HCEC 1CT (cell line): Measurements from ENCODE around the gene C8G.

Experiments used
- DNase-seq: peaks from one replicate; pipeline ENCODE4 v3.0.0-alpha.2; 2017

The C8G gene

DNA sequence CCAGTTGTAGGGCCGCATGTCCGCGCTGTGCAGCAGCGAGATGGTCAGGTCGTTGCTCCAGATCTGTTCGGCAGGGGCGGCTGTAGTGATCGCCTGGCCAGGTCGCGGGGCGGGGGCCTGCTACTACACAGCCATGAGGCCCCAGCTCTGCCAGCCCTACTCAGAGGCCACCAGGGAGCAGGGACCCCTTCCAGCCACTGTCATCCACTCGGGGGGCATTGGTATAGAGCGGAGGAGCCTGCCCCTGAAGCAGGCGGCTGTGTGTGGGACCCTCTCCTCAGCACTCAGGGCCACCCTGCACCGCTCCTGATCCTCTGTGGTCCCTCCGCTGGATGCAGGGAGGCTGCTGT lies 2.2 kb upstream of the C8G start:
- DNase-seq, result no peak

DNA sequence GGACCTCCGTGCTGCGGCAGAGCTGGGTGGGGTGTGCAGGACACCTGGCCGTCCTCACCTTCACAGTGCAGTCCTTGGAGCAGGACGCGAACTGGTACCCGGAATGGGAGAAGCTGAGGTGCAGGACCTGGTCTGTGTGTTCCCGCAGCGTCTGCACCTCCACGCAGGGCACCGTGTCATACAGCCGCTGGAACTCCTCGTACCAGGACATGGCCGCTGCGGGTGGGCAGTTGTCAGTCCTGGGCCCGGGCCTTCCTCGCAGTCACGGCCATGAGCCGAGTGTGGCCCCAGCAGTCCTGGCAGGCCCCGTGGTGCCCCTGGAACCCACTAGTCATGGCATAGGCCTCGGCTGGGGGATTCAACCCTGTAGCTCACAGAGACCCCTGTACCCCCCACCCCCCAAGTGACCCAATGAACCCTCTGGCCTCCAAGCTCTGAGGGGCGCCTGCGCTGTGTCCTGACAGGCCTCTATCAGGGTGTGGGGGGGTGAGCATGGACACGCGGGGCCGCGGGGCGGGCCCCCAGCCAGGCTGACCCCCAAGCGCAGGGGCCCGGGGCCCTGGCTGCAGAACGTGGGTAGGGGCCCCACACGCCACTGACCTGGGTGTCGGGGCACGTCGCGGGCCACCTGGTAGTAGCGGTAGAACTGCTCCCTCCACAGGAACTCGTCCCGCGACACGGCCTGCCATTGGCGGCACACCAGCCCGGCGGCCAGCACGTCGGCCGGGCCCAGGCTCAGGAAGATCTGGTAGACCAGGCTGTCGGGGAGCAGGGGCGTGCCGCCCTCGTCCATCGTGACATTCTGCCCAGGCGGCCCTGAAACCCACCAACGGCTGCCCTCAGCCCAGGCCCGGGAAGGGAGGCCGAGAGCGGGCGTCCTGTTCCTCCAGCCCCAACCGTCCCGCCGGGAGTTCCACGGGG lies 1.5 kb upstream of the C8G start:
- no peak for DNase-seq

DNA sequence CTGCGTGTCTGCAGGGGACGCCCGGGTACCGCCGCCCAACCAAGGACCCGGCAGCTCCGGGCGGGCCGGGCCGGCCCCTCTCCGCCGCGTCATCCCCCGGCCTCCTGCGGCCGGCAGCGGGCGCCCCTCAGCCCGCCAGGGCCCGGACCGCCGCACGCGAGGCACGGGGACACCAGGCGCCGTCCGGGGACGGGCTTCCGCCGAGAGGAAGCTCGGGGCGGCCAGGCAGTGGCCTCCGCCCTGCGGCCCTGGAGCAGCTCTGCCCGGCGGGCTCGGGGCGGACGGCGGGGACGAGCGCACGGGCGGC lies 878 bp upstream of the C8G start:
- DNase-seq, result peak; percentile 56

DNA sequence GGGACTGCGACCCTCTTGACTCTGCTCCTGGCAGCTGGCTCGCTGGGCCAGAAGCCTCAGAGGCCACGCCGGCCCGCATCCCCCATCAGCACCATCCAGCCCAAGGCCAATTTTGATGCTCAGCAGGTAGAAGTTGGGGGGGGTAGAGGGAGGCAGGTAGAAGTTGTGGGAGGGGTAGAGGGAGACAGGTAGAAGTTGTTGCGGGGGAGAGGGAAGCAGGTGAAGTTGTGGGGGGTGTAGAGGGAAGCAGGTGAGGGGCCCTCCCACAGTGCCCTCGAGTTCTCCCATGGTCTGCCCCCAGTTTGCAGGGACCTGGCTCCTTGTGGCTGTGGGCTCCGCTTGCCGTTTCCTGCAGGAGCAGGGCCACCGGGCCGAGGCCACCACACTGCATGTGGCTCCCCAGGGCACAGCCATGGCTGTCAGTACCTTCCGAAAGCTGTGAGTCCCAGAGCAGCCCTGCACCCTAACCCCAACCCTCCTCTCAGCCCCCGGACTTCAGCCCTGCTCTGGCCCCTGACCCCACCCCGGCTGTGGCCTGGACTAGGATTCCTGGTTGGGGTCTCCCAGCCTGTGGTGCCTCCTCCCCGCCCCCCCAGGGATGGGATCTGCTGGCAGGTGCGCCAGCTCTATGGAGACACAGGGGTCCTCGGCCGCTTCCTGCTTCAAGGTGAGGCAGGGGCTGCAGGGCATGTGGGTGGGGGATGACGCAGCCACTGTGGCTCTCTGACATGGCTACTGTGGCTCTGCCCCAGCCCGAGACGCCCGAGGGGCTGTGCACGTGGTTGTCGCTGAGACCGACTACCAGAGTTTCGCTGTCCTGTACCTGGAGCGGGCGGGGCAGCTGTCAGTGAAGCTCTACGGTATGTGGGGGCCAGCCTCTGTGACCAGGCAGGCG lies 537 bp downstream of the C8G start:
- DNase-seq, result no peak

DNA sequence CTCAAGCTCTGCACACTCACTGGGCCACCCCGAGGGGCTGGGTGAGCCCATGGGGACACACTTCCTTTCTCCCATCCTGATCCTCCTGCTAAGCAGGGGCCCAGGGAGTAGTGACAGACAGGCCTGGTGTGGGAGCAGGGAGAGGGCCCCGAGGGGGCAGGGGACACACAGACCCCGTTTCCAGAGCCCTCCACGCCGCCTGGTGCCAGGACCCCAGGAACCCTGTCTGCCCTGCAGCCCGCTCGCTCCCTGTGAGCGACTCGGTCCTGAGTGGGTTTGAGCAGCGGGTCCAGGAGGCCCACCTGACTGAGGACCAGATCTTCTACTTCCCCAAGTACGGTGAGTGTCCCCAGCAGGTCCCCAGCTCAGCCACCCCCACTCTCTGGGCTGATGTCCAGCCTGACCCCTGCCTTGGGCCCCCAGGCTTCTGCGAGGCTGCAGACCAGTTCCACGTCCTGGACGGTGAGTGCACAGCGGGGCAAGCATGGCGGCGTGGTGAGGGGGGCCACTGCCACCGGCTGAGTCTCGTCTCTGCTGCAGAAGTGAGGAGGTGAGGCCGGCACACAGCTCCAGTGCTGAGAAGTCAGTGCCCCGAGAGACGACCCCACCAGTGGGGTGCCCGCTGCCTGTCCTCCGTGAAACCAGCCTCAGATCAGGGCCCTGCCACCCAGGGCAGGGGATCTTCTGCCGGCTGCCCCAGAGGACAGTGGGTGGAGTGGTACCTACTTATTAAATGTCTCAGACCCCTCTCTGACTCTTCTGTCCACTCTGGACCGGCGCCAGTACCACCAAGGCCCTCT lies 1.4 kb downstream of the C8G start:
- DNase-seq, result no peak

DNA sequence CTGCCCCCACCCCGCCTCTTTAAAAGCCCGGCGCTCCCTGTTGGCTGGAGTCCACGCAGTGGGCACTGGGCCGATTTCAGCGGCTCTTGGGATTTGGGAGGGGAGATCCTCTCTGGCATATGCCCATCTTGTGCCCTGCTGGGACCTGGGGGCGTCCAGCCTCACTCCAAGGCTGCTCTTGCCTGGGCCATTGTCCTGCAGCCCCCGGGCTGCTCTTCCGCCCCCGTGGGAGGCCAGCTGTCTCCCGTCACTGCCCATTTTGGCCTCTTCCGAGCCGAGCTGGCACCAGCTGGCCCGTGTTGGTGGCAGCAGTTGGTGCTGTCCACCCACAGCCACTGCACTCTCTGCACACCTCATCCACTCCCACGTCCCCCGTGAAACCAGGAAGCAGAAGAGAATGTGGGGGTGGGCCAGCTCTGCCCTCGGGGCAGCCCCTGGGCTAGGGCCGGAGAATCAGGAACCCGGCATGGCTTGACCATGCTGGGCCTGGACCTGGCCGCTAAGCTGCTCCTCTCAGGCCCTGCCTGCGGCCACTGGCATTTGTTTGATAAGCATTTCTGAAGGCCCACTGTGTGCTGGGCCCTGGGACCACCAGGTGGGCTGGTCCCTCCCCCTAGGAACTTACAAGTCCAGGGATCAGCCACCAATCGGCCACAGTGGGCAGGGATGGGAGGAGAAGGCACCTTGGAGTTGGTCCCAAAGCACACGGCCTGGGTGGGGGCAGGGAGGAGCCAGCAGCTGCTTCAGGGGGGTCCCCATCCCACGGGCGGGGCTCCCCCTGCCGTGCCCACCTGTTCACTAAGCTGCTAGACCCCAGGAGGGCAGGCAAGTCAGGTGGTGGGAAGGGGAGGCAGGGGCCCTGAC lies 2.2 kb downstream of the C8G start:
- DNase-seq, result no peak

DNA sequence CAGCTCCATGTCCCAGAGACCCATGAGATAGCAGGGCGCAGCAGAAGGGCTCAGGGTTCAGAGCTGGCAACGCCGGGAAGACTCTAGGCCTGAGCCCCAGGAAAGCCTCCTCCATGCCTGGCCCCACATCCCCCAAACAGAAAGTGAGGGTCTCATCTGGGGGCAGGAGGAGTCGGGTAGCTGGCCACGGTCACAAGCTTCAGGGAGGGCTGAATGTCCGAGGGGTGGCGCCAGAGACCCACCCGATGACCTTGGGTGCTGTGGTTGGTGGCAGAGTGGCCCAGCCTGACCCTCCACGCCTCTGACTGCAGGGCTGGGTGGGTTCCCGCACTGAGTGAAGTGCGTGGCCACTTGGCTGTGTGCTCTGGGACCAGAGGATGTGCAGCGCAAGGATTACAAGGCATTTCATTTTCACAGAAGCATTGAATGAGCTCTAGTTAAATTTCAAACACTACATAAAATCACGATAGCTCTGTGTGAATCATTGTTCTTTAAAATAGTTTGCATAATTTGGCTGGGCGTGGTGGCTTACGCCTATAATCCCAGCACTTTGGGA lies 3.0 kb downstream of the C8G start:
- no peak for DNase-seq

DNA sequence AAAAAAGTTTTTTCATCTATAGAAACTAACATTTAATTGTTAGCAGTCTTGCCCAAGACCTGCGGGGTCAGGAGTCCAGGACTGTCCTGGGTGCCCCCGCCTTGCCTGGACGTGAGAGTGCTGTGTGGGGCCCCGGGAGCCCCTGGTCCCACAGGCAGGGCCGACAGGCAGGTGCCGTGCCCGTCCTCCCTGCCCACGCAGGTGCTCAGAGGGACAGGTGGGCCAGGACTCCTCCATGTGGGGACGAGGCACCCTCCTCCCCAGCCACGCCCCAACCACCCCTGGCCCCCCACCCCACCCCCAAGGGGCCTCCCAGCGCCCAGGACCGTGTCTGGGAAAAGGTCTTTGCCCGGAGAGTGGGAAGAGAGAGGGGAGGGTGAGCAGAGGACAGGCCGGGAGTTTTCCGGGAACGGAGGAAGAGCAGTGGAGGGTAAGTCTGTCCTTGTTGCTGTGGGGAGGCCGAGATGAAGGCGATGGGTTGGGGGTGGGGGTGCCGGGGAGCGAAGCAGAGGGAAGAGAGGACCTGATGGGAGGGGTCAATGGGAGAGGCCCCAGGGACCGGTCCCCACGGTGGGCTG lies 4.3 kb downstream of the C8G start:
- no peak for DNase-seq

DNA sequence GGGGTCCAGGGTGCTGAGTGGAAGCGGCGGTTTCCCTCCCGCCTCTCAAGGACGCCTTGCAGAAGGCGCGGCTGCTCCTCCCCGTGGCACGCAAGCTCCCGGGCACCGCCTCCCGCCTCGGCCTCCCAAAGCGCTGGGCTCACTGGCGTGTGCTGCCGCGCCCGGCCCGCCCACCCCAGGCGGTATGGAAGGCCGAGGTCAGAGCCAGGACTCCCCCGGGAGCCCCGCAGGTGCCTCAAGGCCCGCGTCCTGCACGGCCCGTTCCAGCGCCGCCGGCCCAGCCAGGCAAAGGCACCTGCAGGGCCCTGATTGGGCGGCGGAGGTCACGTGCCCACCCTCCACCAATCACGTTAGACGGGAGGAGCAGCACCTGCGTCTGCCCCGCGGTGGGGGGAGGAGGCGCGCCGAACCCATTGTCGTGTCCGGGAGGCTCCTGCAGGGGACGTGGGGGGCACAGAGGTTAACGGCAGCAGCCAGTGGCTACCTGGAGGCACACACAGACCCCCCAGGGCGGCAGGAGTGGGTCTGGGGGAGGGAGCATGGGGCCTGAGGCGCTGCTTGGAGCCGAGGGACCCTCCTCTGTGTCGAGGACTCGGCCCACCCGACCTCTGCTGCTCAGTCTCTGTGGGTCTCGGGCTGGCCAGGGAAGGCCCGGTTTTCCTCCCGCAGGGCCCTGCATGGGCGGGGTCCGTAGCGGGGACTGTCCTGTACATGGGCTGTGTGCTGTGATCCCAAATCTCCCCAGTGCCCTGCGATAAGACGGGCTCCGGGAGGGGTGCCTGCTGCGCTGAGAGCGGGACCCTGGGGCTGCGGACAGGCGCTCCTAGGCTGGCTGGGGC lies 5.0 kb downstream of the C8G start:
- peak; percentile 57 for DNase-seq

DNA sequence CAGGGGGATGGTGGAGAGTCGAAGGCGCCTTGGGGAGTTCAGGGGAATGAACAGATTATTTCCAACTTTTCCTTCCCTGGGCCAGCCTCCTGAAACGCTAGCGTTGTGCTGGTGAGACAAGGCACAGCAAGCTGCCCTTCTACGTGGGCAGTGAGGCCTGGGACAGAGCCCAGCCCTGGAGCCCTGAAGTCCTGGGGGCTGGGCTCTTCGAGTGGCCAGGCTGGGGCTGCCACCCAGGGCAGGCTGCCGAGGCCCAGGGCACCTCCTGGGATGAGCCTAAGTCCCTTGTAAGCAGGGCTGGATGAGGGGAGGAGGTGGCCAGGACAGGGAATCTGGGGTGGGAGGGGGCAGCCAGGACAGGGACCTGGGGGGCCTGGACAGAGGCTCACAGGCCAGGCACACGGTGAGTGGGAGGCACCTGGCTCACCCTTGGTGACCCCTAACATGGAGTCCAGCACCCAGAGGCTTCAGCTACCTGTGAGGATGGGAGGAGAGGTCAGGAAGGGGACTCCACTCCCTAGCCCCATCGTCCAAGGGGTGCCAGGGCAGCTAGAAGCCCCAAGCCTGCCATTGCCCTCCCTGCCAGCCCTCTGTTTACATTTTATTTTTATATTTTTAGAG lies 5.7 kb downstream of the C8G start:
- no peak for DNase-seq

DNA sequence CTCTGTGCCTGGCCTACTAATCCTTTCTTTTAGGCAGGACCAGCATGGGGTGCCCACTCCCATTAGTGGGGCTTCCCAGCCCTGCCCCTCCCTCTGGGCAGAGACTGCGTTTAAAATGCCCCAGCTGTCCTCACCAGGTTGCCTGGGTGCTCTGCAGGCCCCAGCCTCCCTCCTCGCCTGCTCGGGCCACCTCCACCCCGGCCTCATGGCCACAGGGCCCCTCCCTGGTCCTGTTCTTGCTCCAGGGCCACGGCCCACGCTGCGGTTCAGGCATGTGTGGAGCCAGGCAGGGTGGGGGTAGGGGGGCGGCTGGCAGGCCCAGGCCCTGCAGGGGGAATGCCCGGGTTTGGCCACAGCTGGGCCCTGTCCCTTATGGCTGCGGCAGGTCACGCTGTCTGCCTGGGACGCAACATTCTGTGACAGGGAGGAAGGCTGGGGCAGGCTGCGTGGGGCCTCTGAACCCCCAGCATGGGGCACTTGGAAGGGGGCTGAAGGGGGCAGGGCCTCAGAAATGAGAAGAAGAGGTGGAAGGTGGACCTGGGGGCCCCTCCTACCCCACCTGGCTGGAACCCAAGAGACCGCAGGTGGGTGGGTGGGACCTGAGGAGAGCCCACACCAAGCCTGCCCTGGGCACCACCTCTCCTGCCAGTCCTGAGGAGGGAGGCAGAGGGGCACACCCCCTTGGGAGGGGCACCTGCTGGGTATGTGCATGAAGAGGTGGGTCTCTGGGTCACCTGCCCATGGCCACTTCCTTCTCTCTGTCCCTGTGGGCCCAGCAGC lies 6.7 kb downstream of the C8G start, which contains the start of gene LCN12:
Gene LCN12, plus strand, starts transcription at position 733 of the 780 bp plus-strand sequence. CDS start 55 bp downstream, outside the sequence.
- no peak for DNase-seq

DNA sequence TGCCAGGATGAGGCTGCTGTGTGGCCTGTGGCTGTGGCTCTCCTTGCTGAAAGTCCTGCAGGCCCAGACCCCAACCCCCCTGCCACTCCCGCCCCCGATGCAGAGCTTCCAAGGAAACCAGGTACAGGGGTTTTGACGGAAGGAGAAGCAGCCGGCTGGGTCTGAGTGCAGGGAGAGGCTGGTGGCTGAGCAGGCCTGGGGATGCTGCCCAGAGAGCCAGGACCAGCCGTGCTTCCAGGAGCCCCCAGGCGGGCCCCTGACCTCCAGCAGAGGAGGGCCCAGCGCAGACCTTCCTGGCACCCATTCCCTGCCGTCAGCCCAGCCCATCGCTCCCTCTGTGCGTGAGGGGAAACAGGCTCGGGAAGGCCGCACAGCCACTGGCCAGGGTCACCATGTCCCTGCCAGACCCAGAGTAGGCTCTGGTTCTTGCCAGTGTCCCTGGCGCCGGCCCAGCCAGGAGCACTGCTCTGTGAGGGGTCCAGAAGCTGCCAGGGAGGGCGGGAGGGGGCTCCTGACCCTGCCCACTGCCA lies 7.3 kb downstream of the C8G start:
- no peak for DNase-seq

DNA sequence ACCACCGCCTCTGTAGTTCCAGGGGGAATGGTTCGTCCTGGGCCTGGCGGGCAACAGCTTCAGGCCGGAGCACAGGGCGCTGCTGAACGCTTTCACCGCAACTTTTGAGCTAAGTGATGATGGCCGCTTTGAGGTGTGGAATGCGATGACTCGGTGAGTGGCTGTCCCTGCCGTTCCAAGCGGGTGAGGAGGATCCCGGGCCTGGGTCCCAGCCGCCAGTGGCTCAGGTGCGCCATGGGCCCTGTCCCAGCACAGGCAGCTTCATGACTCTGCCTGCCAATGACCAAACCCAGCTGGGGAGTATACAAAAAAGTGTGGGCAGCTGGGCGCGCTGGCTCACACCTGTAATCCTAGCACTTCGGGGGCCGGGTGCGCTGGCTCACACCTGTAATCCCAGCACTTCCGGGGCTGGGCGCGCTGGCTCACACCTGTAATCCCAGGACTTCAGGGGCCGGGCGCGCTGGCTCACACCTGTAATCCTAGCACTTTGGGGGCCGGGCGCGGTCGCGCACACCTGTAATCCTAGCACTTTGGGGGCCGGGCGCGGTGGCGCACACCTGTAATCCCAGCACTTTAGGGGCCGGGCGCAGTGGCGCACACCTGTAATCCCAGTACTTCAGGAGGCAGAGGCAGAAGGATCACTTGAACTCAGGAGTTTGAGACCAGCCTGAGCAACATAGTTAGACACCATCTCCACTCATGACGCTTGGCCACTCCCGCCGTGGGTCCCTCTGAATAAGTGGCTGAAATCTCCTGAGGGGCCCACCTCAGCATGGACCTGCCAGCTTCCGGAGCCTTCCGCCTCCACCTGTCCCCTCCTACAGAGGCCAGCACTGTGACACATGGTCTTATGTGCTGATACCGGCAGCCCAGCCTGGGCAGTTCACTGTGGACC lies 8.1 kb downstream of the C8G start:
- no peak for DNase-seq

DNA sequence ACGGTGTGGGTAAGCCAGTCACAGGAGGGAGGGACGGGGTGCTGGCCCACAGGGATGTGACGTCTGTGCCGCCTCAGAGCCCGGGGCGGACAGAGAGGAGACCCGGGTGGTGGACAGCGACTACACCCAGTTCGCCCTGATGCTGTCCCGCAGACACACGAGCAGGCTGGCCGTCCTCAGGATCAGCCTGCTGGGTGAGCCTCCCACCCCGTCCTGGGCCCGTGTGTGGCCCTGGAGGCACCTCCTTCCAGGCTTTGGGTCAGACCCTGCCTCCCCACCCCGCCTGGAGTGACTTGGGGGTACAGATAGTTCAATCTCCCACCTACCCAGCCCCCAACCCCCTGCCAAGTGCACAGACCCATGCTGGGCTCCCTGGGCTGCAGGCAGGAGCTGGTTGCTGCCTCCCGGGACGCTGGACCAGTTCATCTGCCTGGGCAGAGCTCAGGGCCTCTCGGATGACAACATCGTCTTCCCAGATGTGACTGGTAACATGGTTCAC lies 8.8 kb downstream of the C8G start:
- no peak for DNase-seq

DNA sequence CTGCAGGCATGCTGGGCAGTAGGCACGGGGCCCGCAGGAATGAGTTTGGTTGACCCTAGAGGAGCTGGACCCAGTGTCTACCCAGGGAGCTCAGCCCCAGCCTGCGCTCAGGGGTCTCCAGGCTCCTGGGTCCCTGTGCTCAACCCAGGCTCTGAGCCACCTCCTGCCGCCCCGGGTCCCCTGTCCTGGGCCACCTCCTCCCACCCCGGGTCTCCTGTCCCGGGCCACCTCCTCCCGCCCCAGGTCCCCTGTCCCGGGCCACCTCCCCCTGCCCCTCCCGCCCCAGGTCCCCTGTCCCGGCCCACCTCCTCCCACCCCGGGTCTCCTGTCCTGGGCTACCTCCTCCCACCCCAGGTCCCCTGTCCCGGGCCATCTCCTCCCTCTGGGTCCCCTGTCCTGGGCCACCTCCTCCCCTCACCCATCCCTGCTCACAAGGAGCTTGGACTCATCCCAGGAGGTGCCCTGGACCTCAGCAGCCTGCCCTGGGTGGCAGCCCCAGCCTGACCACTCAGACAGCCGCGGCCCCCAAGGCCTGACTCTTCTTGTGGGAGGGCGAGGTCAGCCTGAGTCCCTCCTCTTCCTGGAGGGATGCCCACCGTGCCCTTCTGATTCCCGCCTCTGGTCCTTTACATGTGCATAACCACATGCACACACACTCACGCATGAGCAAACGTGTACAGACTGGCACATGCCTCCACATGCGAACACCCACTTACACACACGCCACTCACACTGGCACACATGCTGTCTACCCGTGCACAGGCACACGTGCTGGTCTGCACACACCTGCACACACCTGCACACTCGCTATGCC lies 9.4 kb downstream of the C8G start:
- DNase-seq, result no peak

DNA sequence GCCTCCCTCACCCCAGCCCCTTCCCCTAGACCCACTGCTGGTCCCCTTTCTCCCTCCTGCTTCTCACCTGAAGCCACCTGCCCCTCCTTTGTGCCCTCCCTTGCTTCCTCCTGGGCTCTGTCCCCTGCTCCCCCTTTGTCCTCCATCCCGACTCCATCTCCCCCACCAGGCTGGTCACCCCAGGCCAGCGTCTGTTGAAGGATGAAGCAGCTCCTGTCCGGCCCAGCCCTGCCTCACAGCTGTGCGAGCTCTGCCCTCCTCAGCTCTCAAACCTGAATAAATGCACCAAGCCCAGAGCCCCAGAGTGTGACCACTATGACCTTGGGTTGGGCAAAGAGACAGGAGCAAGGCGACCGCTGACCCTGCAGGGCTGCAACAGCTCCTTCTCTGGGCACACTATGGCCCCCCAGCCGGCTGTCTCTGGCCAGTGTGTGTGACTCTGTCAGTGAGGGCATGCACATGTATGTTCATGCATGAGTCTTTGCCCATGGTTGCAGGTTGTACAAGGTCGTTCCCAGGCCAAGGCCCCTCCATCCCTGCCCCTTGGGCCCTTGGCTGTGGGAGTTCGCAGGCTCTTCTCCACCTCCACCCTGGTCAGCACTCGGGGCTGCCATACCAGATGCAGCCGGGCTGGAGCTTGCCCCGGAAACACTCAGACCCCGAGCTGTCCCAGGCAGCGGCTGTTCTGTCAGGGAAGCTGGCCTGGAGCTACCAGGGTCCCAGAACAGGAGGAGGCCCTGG lies 10.3 kb downstream of the C8G start:
- no peak for DNase-seq
